Skin epidermis (tissue), 12 donors: ENCODE results near the gene EFCC1.

Experiments
- H3K27ac ChIP-seq, 21 experiments: fragments of 200-600 bp; sonication (generic) in 11 of 21; one replicate each; pipeline ENCODE4 v1.5.0; 2020; ENCODE audit warnings: mild to moderate bottlenecking in 3 of 21, inconsistent platforms in 2 of 21, moderate library complexity in 2 of 21
- H3K4me3 ChIP-seq, 7 experiments: fragments of 200-600 bp; sonication (generic) in 2 of 7; one replicate each; pipeline ENCODE4 v1.5.0; 2020; ENCODE audit warnings: inconsistent platforms in 2 of 7, mild to moderate bottlenecking in 2 of 7, moderate library complexity in 1 of 7

Gene EFCC1

GRCh38 chr3:129001101-129001805 is at the start of gene EFCC1:
TSS of gene EFCC1 (plus strand) at chr3:129001304. CDS start at chr3:129001629, 325 bp downstream.
- peak within 1 kb of the TSS in 15 of 21 experiments; percentile 3 to 81 (median 53) for H3K27ac ChIP-seq

GRCh38 chr3:128956440-128956839 is 44.7 kb upstream of the EFCC1 start:
- Histone ChIP-seq H3K4me3 (no peak overlapping the region), H3K27ac (no peak overlapping the region)

More at GRCh38 chr3:129001101-129001805, at the start of gene EFCC1:
- peak within 1 kb of the TSS; percentile 31 to 53 (median 44) for H3K4me3 ChIP-seq

- Histone ChIP-seq H3K27ac (no peak overlapping the region), H3K4me3 (no peak overlapping the region)
Measured at GRCh38 chr3:128965280-128965679, 35.8 kb upstream of the EFCC1 start.

- Histone ChIP-seq H3K4me3 (no peak overlapping the region), H3K27ac (peak overlapping the region in 4 of 21 experiments; percentile 13 to 30 (median 22))
Measured at GRCh38 chr3:128965818-128966217, 35.3 kb upstream of the EFCC1 start.

- Histone ChIP-seq H3K27ac (no peak overlapping the region), H3K4me3 (no peak overlapping the region)
Measured at GRCh38 chr3:128967748-128968355, 33.3 kb upstream of the EFCC1 start.

- no peak overlapping the region for H3K4me3 ChIP-seq
- peak overlapping the region in 1 of 21 experiments; percentile 21 for H3K27ac ChIP-seq
Measured at GRCh38 chr3:128969993-128970739, 30.9 kb upstream of the EFCC1 start.

GRCh38 chr3:128970740-128971047 is 30.4 kb upstream of the EFCC1 start:
- Histone ChIP-seq H3K27ac (peak overlapping the region in 2 of 21 experiments; percentile 17 to 21), H3K4me3 (no peak overlapping the region)

- H3K4me3 ChIP-seq = no peak overlapping the region
- no peak overlapping the region for H3K27ac ChIP-seq
Measured at GRCh38 chr3:128971421-128972100, 29.5 kb upstream of the EFCC1 start.

GRCh38 chr3:128973988-128974564 is 27.0 kb upstream of the EFCC1 start:
- Histone ChIP-seq H3K4me3 (no peak overlapping the region), H3K27ac (no peak overlapping the region)

- Histone ChIP-seq H3K4me3 (no peak overlapping the region), H3K27ac (no peak overlapping the region)
Measured at GRCh38 chr3:128975276-128975675, 25.8 kb upstream of the EFCC1 start.

GRCh38 chr3:128983293-128984069 is 17.6 kb upstream of the EFCC1 start:
- no peak overlapping the region for H3K27ac ChIP-seq
- no peak overlapping the region for H3K4me3 ChIP-seq

GRCh38 chr3:128984596-128984995 is 16.5 kb upstream of the EFCC1 start:
- H3K4me3 ChIP-seq = no peak overlapping the region
- H3K27ac ChIP-seq = no peak overlapping the region

- Histone ChIP-seq H3K27ac (no peak overlapping the region), H3K4me3 (no peak overlapping the region)
Measured at GRCh38 chr3:128987302-128988100, 13.6 kb upstream of the EFCC1 start.

- Histone ChIP-seq H3K27ac (no peak overlapping the region), H3K4me3 (no peak overlapping the region)
Measured at GRCh38 chr3:128988286-128988685, 12.8 kb upstream of the EFCC1 start.

- no peak overlapping the region for H3K4me3 ChIP-seq
Measured at GRCh38 chr3:128991355-128991895, 9.7 kb upstream of the EFCC1 start.

GRCh38 chr3:128992926-128993460 is 8.1 kb upstream of the EFCC1 start:
- Histone ChIP-seq H3K4me3 (peak overlapping the region in 3 of 7 experiments; percentile 35 to 42 (median 38)), H3K27ac (no peak overlapping the region)

More at GRCh38 chr3:128991355-128991895, 9.7 kb upstream of the EFCC1 start:
- no peak overlapping the region for H3K27ac ChIP-seq

GRCh38 chr3:128993461-128994172 is 7.5 kb upstream of the EFCC1 start, which contains the start of gene CFAP92:
TSS of gene CFAP92 (minus strand) at chr3:128994076. CDS start at chr3:128993304, 772 bp downstream.
- Histone ChIP-seq H3K4me3 (peak within 1 kb of the TSS in 6 of 7 experiments; percentile 2 to 42 (median 36)), H3K27ac (peak within 1 kb of the TSS in 1 of 21 experiments; percentile 24)
